Adrenal gland (tissue), 12 donors: ENCODE data around the gene PTPRN2. TPM values are rescaled to one million over a fixed set of nuclear protein-coding genes. Genes with fewer than 3 reads are reported as not detected.

ENCODE experiments used
- DNase-seq, 7 donors: peaks; one replicate each; pipeline ENCODE4 v3.0.0-alpha.2; 2019 to 2020
- H3K27ac ChIP-seq, 5 donors: fragments of 200-600 bp; sonication (generic) in 4 of 5; 1 replicate in 3 of 5; 2 replicates in 2 of 5; pipeline versions ENCODE4 v1.5.1 to v1.8.0; 2016 to 2020; ENCODE audit warnings: mild to moderate bottlenecking in 1 of 5
- H3K27me3 ChIP-seq: fragments of 200-600 bp; 2 replicates; pipeline ENCODE4 v1.8.0; 2021
- H3K36me3 ChIP-seq, 2 donors: fragments of 200-600 bp; replicated peaks in 1 of 2; 1 replicate in 1 of 2; 2 replicates in 1 of 2; pipeline versions ENCODE4 v1.5.1 to v1.8.0; 2018 to 2022
- H3K4me1 ChIP-seq, 2 donors: fragments of 200-600 bp; replicated peaks in 1 of 2; 1 replicate in 1 of 2; 2 replicates in 1 of 2; pipeline versions ENCODE4 v1.5.1 to v1.8.0; 2018 to 2021
- H3K4me3 ChIP-seq, 4 donors: fragments of 200-600 bp; sonication (generic) in 3 of 4; one replicate each; pipeline ENCODE4 v1.5.1; 2016 to 2018
- H3K9me3 ChIP-seq, 3 donors: fragments of 200-600 bp; sonication (generic) in 1 of 3; replicated peaks in 1 of 3; 1 replicate in 2 of 3; 2 replicates in 1 of 3; pipeline versions ENCODE4 v1.5.1 to v1.8.0; 2016 to 2021
- POLR2A ChIP-seq, 2 donors: fragments of 450-650 bp; IDR thresholded peaks; one replicate each; pipeline ENCODE4 v1.6.1; 2017; ENCODE audit warnings: antibody characterized with exemption in 2 of 2, mild to moderate bottlenecking in 2 of 2, moderate library complexity in 1 of 2
- WGBS, 4 donors: extraction: QIAGEN DNeasy Blood & Tissue Kit in 2 of 4; methylation state at CpG; one replicate each; pipeline versions ENCODE4 v1.1.5 to v1.1.7; 2013 to 2017; 5-methylcytosine and 5-hydroxymethylcytosine counted together
- intact Hi-C, 2 donors: fragments of 100-400 bp; cut with DNase I; formaldehyde crosslinking; loops; one replicate each; pipeline versions ENCODE4 v1.14.1 to v1.15.0; 2022 to 2023
- polyA plus RNA-seq, 3 donors: library from polyadenylated mRNA; stranded (reverse); fragments of 200-250 nt in 2 of 3; fragments of 350-450 nt in 1 of 3; fragmentation: Illumina TruSeq in 1 of 3; extraction: RNeasy Lipid Tissue Mini Kit (QIAGEN cat#74804) in 1 of 3; gene quantifications; one replicate each; pipeline ENCODE4 v1.2.3, GENCODE V29; 2013 to 2014
- total RNA-seq, 9 donors: library from RNA; depleted of rRNA in 4 of 9; stranded (reverse); fragments of >200 nt in 4 of 9; fragments of 120-200 nt in 1 of 9; fragmentation: NEBNext Ultra II Directional in 1 of 9; extraction: Animal tissue kit (Norgen Biotek cat#: 25700) in 1 of 9; gene quantifications; one replicate each; pipeline versions ENCODE4 v1.1.0 to v1.2.4, GENCODE V29; 2013 to 2023
- TF ChIP-seq, protein P1 (sequence below), 6 experiments: fragments of 450-650 bp in 4 of 6; fragments of 200-600 bp in 2 of 6; sonication (generic) in 1 of 6; IDR thresholded peaks; 1 replicate in 5 of 6; 2 replicates in 1 of 6; pipeline versions ENCODE4 v1.5.1 to v1.8.0; 2016 to 2021; ENCODE audit warnings: antibody characterized with exemption in 6 of 6, mild to moderate bottlenecking in 2 of 6, moderate library complexity in 1 of 6
- donor health status: healthy with polysubstance abuse.
- donor health status: Bipolar disorder and iron deficiency.
- donor health status: DM: yes; HTN: yes; CAD: no.
- donor health status: DM: no; HTN: no; CAD: no.
- donor health status: DM: no; HTN: no; CAD: no.
- donor health status: DM: yes; HTN: yes; CAD: no.

PTPRN2 gene
- total and polyA plus RNA-seq, 12 donors, result 2.2 to 16.2 (median 3.4) TPM

DNA sequence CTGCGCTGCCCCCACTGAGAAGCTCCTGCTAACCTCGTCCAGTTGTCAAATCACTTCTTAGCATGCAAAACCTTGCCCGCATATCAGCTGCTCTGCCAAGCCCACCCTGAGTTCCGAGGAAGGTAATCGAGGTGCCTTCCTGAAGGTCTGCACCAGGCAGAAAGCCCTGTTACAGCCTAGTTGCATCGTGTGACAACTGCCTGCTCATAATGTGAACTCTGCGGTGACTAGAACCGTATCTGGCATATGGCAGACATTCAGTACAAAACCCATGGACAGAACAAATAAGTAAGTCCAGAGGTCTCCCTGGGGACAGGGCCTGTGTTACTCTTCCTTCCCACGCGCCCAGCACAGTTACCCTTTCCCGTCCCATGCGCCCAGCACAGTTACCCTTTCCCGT is 856.5 kb downstream of the PTPRN2 start:
- Histone ChIP-seq H3K9me3 (no peaks in the 10 kb centered on the region), H3K4me1 (no peaks in the 10 kb centered on the region), H3K27ac (no peak overlapping the region), H3K4me3 (no peak overlapping the region), H3K36me3 (no peaks in the 10 kb centered on the region), H3K27me3 (no peaks in the 10 kb centered on the region)
- intact Hi-C loops, result no loop called here
- no peak for DNase-seq
- TF ChIP-seq, protein P1, sequence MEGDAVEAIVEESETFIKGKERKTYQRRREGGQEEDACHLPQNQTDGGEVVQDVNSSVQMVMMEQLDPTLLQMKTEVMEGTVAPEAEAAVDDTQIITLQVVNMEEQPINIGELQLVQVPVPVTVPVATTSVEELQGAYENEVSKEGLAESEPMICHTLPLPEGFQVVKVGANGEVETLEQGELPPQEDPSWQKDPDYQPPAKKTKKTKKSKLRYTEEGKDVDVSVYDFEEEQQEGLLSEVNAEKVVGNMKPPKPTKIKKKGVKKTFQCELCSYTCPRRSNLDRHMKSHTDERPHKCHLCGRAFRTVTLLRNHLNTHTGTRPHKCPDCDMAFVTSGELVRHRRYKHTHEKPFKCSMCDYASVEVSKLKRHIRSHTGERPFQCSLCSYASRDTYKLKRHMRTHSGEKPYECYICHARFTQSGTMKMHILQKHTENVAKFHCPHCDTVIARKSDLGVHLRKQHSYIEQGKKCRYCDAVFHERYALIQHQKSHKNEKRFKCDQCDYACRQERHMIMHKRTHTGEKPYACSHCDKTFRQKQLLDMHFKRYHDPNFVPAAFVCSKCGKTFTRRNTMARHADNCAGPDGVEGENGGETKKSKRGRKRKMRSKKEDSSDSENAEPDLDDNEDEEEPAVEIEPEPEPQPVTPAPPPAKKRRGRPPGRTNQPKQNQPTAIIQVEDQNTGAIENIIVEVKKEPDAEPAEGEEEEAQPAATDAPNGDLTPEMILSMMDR (IDR thresholded peaks at IDR 0.05), result no peak
- TF ChIP-seq POLR2A (IDR thresholded peaks at IDR 0.05), result no peak
- 59 to 79% (median 70%) methylated on average over 13 of the region's 13 CpGs for WGBS, 4 donors

DNA sequence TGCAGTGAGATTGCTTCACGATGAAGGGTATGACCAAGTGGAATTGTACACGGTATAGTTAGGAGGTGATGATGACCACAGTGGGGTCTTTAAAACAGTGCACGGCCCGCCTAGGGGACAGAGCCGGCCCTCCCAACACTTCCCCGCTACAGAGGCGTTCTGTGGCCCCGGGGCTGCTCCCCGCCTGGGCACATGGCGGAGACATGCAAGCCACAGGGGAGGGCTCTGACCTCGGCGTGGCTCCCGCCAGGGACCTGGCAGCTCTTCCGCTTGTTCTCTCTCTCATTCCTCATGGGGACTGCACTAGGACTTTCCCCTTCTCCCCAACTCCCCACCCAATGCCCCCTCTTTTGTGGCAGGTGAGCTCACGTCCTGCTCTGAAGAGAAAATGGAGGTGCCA is 857.0 kb downstream of the PTPRN2 start:
- H3K36me3 ChIP-seq, result no peaks in the 10 kb centered on the region
- intact Hi-C loops, result no loop called here
- WGBS, 4 donors, result 73 to 76% (median 74%) methylated on average over 9 to 15 of the region's 15 CpGs
- TF ChIP-seq POLR2A (IDR thresholded peaks at IDR 0.05), result no peak
- TF ChIP-seq, protein P1 (IDR thresholded peaks at IDR 0.05), result no peak
- no peaks in the 10 kb centered on the region for H3K27me3 ChIP-seq
- H3K27ac ChIP-seq, result no peak overlapping the region
- no peak overlapping the region for H3K4me3 ChIP-seq
- DNase-seq, result no peak
- H3K9me3 ChIP-seq, result no peaks in the 10 kb centered on the region
- H3K4me1 ChIP-seq, result no peaks in the 10 kb centered on the region

DNA sequence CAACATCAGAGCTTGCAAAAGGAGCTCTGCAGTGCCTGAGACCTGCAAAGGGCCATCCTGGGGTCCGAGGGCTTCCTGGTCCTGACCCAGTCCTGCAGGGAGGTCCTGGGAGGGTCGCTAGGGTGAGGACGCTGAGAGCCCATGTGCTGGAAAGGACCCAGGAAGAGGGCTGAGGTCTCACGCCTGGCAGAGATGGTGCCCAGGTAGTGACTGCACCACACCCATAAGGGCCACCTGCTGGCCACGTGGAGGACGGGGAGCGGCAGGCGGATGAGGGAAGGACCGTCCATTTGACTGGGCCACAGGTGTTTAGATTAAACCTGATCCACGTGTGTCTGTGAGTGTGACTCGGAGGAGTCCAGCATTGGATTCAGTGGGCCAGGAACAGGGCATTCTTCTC is 858.1 kb downstream of the PTPRN2 start:
- intact Hi-C loops, result loop anchor here in 1 of 2 donors (10.0 kb wide), 1 partner anchor 55 kb away; no protein-coding TSS in a partner anchor
- no peak overlapping the region for H3K27ac ChIP-seq
- H3K9me3 ChIP-seq, result no peaks in the 10 kb centered on the region
- H3K4me3 ChIP-seq, result no peak overlapping the region
- H3K36me3 ChIP-seq, result no peaks in the 10 kb centered on the region
- no peaks in the 10 kb centered on the region for H3K4me1 ChIP-seq
- TF ChIP-seq, protein P1 (IDR thresholded peaks at IDR 0.05), result no peak
- no peak for TF ChIP-seq POLR2A (IDR thresholded peaks at IDR 0.05)
- WGBS, 4 donors, result 74 to 81% (median 77%) methylated on average over 11 of the region's 11 CpGs
- H3K27me3 ChIP-seq, result no peaks in the 10 kb centered on the region
- DNase-seq, result no peak

DNA sequence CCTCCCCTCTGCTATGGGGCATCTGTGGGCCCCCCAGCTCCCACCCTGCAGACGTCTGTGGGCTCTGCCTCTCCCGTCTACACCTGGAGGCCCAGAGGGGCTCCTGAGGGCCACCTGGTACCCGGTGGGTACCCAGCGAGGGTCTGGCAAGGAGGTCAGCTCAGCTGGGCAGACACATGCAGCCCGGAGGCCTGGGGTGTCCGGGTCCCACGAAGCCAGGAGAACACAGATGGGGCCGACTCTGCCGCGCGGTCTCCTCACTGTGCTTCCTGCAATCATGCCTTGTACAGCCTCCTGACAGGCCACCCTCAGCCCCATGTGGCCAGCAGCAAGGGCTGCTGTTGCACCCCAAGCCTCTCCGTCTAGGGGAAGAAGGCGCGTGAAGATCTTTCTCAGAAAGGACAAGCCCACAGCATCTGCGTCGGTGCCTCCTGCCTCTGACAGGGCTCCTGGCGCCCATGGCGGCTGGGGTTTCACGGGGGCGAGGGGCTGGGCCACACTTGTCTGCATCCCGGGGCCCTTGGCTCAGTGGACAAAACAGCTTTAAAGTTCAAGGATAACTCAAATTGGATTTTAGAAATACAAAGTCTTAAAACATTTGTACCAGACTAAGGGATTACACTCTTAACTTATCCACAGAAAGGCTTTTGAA is 859.5 kb downstream of the PTPRN2 start:
- no peaks in the 10 kb centered on the region for H3K27me3 ChIP-seq
- no peaks in the 10 kb centered on the region for H3K36me3 ChIP-seq
- intact Hi-C loops, result loop anchor here in 1 of 2 donors (10.0 kb wide), 1 partner anchor 57 kb away; no protein-coding TSS in a partner anchor
- no peaks in the 10 kb centered on the region for H3K9me3 ChIP-seq
- no peak overlapping the region for H3K4me3 ChIP-seq
- WGBS, 4 donors, result 66 to 91% (median 79%) methylated on average over 11 to 21 of the region's 21 CpGs
- TF ChIP-seq, protein P1 (IDR thresholded peaks at IDR 0.05), result no peak
- no peak for TF ChIP-seq POLR2A (IDR thresholded peaks at IDR 0.05)
- no peak overlapping the region for H3K27ac ChIP-seq
- DNase-seq, result no peak
- H3K4me1 ChIP-seq, result no peaks in the 10 kb centered on the region
